Fibroblast of skin of left biceps (primary cell): ENCODE data around the gene PNPLA7.
"Not testable (repeated sequence)": the region's sequence is repeated elsewhere in the genome, so short reads cannot be mapped to it uniquely, and the experiment has no call there.

Experiments
- DNase-seq, 2 experiments: peaks; one replicate each; pipeline ENCODE4 v3.0.0-alpha.2; 2013; ENCODE audit warnings: low read depth in 2 of 2

Gene PNPLA7

DNA sequence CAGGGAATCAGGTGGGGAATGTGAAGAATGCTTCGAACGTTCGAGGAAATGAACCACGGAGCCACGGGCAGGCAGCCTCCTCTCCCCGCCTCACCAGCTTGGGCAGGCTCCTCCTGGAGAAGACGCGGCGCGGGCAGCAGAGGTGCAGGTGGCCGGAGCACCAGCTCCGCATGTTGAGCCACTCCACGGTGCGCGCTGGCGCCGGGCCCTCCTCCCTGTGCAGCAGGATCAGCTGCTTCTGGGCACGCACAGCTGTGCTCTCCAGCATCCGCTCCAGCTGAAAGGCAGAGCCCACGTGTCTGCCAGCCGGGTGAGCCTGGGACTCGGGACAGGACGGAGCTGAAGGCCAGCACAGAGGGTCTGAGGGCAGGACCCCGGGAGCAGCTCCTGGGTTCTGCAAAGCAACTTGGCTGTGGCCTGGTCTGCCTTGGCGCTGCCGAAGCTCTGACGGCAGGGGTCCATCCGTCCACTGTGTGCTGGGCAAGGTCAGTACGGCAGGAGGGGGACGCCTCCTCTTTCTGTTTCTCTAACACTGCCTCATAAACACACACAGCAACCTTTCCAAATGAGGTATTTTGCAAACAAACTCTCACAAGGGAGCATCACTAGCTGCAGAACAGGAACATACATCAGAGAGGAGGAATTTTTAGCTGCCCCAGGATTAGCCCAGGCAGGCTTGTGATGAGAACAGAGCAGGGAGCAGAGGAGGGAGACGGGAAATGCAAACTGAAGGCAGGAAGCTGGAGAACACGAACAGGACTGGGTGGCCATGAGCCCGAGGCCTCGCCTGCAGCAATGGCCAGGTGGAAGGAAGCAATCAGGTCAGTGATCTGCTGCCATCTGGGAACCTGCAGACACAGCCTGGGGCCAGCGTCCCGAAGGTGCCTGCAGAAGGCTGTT is 71.0 kb downstream of the PNPLA7 start:
- DNase-seq = no peak

DNA sequence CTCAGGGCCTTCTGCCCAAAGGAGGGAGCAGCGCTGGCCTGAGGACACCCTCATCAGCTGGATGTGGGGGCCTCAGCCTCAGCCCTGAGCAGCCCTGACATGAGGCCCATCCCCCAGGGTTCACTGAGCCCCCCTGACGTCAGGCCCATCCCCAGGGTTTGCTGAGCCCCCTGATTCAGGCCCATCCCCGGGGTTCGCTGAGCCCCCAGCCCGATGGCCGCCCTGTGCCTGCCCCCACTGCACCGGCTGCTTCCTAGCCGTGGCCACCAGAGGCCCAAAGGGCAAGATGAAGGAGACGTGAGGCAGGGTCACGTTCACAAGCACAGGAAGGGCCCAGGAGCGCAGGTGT is 71.6 kb downstream of the PNPLA7 start:
- DNase-seq = no peak

DNA sequence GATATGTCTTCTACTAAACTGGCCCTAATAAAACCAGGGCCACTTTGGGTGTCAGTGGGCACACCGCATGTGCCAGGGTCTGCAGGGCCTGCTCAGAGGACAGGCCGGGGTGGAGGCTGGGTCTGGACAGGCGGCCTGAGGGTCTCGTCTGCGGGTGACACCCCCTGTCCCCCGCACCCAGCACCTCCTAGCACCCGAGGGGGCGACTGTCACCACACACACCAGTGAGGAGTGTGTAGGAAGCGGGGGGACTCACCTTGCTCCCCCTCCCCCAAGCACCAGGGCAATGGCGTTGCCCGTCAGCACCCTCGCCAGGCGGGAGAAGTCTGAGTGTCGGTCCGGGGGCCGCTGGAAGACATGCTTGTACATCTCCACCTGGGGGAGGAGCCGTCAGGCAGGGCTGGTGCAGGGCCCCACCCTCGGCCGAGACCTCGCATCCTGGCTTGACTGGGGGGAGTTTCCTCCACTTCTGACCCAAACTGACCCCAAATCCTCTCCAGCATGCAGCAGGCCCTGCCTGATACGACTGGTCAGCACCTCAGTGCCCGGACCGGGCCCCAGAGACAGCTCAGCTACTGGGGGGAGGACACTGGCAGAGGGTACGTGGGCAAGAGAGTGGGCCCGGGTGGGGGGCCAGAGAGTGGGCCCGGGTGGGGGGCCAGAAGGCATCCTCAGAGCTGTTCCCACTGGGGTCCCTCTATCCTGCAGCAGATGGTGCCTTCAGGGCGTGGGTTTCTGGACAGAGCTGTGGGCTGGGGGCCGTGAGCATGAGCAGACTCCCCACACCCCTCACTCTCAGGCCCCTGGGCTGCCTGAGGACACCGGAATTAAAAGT is 72.2 kb downstream of the PNPLA7 start:
- no peak for DNase-seq

DNA sequence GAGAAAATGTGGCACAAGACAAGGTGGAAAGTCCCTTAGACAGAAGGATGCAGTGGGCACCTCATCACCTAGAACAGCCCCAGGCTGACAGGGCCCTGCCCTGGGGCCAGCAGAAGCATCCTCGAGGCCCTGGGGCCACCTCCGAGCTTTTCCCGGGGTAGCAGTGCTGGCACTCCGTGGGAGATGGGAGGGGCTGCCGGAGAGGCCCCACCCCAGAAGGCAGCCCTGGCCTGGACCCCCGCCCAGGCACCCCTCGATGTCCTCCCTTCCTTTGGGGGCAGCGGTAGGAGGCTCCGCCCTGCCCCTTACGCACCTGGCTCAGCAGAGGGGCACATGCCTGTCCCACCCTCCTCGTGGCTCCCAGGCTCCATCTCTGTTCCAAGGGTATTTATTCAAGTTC is 73.3 kb downstream of the PNPLA7 start:
- no peak for DNase-seq

DNA sequence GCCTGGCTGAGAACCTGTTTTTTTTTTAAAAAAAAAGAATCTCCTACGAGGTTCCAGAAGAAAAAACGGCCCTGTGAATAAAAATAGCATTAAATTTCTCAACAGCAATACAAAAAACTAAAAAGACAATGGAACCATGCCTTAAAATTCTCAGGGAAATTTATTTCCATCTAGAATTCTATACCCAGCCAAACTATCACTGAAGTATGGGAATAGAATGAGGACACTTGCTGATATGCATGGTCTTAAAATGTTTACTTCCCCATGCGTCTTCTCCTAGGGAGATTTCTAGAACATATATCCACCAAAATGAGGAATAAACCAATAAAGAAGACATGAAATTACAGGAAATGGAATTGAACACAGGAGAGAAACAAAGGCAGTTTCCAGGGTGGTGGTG is 74.5 kb downstream of the PNPLA7 start:
- DNase-seq = no peak

DNA sequence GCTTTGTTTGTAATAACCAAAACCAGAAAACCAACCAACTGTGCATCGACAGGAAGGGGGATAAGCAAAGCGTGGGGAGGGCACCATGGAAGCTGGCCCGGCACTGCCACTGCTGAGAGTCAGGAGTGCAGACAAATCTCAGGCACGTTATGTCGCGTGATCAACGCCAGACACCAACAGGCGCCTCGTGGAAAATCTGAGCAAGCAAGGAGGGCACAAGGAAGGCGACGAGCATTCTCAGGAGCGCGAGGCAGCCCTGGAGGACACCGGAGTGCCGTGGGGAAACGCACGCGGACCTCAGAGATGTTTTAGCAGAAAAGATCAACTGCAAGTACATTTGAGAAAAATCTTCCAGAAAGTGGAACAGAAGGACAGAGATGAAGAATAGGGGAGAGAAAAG is 75.9 kb downstream of the PNPLA7 start:
- DNase-seq = no peak

DNA sequence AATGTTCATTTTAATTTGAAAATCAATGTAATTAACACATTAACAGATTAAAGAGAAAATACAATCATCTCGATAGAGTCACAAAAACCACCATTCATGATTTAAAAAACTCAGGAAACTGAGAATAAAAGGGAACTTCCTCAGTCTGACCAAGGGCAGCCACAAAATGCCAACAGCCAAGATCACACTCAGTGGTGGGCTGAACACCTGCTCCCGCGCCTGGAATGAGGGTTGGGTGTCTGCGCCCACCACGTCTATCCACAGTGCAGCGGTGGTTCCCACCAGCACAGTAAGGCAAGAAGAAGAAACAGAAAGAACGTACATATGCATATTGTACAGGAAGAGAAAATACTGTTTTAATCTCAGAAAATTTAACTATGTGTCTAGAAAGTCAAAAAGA is 79.4 kb downstream of the PNPLA7 start:
- DNase-seq = no peak

DNA sequence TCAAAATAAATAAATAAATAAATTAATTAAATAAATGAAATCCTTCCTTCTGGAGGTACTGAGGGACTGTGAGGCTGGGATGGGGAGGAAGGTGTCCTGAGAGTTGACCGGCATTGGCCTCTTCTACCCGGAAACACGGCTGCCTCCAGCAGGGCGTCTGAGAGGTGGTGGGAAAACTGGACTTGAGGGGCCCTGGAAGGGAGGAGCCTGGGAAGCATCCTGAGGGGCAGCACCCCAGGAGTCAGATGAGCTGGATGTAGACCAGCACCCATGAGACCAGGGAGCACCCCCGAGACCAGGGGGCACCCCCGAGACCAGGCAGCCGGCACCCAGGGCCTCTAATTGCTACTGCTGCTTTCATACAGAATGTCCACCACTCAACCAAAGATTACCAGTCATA is 82.3 kb downstream of the PNPLA7 start:
- no peak for DNase-seq

DNA sequence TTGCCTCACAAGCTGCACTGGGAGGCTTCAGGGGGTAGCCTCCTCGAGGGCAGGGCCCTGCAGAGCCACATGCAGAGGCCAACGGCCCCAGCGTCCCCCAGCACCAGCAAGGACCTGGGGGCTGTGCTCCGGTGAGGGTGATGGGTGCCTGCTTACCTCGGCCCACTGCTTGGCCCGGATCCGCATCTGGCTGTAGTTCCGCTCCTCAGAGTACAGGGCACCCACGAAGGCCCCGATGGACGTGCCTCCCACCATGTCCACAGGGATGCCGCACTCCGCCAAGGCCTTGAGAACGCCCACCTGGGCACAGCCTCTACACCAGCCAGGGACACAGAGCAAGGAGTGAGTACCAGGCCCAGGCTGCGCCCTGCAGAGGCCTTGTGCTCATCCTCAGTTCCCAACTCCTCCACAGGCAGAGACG is 83.0 kb downstream of the PNPLA7 start:
- no peak for DNase-seq

DNA sequence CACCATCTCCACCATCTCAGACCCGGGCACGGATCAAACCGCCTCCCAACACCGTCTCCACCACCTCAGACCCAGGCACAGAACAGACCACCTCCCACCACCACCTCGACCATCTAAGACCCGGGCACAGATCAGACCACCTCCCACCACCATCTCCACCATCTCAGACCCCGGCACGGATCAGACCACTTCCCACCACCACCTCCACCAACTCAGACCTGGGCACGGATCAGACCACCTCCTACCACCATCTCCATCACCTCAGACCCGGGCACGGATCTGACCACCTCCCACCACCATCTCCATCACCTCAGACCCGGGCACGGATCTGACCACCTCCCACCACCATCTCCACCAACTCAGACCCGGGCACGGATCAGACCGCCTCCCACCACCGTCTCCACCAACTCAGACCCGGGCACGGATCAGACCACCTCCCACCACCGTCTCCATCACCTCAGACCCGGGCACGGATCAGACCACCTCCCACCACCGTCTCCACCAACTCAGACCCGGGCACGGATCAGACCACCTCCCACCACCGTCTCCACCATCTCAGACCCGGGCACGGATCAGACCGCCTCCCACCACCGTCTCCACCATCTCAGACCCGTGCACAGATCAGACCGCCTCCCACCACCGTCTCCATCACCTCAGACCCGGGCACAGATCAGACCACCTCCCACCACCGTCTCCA is 83.7 kb downstream of the PNPLA7 start:
- not testable (repeated sequence) for DNase-seq

DNA sequence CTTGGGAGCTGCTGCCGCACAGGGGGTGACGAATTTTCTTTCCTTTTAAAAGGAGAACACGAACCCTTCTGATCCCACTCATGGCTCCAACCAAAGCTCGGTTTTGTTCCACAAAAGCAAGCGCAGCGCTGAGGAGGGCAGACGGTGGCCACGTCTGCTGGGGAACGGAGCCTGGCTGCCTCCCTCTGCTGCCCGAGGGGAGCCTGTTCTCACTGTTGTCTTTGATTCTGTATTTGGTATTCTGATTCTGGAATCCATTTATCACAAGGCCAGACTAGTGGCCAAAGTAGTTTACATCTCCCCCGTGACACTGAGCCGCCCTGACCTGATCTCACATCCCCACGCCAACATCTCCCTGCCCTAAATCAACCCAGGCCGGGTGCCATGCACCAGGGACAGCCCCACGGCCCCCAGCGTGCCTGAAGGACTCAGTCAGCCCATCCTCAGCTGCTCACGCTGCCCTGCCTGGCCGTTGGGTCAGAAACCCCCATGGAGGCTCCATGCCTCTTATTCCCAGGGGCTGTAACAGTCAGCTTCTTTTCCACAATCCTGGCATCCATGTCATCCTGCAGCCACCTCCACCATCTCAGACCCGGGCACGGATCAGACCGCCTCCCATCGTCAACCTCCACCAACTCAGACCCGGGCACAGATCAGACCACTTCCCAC is 84.3 kb downstream of the PNPLA7 start:
- DNase-seq = no peak

DNA sequence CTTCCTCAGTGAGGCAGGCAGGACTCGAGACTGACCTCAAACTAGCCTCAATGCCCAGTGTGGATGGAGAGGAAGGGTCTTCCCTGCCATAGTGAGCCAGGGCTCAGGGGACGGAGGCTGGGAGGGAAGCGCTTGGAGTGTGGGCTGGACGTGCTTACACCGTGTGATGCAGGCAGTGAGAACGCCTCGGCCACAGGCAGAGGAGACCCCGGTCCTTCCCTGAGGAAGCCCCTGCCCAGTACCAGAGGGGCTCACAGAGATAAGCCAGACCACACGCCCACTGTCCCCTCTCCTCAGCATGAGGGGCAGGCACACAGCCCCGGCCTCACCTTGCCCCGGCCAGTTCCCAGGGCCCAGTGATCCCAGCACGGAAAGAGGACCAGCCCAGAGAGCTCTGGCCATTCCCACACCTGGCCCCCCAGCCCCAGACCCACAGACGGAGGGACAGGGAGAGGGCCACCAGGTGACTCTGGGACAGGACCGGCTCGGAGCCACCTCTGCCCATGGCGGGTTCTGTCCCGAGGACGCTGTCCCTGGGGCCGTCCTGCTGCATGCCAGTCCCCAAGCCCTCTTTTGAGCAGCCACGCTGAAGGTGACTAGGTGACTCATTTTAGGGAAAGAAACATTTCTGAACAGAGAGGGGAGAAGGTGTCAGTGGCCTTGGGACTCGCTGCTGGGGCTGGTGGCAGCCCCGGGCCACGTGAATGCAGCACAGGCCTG is 85.0 kb downstream of the PNPLA7 start:
- DNase-seq = no peak

DNA sequence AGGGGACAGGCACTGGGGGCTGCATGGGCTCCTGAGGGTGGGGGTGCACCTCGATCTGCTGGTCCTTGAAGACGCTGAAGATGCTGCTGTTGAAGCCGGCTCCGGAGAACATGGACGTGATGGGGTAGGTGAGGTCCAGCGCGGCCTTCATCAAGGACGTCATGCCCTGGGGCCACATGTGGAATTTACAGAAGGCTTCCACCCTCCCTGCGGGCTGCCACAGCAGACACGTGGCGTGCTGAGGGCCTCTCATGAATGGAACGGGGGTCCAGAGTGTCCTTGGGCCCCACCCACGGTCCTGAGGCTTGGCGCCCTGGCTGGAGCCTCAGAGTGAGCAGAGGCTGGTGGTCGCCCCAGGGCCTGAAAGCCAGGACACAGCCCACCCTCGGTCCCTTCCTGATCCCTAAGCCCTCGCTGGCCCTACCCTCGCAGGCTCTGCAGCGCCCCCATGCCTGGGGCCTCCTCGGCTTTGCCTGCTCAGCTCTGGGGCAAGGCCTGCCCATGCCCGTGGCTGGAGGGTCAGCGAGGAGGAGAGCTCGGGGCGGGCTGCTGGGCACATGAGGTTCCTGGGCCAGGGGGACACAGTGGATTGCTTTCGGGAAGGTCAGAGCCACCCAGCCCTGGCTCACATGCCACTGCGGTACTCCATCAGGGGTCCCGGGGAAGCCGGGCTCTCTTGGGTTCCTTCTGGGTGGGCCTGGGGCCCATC is 85.8 kb downstream of the PNPLA7 start:
- DNase-seq = no peak

DNA sequence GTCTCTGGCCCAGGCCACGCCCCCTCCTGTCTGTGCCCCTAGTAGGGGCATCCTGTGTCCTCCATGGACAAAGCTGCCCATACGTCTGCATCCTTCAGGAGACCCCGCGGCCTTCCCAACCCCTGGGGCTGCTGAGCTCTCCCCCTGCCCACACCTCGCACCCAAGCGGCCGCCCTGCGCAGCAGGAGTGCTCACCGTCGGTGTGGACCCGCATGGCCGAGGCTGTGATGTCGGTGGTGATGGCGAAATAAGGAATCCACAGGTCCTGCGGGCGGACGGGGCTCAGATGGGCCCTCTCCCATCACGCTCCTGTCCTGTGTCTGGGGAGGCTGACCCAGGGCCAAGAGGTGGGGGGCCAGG is 86.3 kb downstream of the PNPLA7 start:
- DNase-seq = no peak

DNA sequence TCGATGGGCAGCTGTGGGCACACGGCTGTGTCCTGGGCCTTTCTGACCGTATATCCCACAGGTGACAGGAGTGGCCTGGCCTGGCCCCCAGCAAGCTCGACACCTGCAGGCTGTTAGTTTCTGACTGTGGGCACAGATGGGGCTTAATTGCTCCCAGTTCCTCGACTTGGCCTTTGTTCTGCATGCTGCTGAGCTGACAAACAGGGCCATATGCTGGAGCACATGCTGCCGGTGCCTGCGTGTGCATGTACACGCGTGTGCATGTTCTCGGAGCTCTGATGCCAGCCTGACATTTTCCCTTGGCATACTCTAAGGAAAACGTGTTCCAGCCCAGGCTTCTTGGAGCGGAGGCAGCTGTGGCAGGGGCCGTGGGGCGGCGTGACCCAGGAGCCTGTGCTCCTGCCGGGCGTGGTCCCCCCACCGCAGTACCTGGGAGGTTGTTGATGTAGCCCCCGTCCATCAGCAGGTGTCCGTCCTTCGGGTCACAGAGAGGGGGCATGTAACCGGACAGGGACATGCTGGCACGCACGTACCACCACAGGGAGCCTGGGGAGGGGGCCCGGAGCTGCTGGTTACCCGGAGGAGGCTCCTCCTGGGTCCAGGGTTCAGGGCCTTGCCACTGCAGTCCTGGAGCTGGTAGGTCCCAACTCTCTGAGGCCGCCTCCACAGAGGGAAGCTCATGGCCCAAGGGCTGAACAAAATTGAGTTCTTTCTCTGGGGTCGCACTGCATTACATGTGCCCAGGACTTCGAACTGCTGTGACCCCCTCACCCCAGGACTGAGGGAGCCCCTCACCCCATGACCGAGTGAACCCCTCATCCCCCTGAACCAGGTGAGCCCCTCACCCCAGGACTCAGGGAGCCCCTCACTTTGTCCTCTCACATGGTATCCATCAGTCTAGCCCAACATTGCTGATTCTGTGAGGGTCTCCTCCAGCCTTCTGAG is 86.9 kb downstream of the PNPLA7 start:
- no peak for DNase-seq

DNA sequence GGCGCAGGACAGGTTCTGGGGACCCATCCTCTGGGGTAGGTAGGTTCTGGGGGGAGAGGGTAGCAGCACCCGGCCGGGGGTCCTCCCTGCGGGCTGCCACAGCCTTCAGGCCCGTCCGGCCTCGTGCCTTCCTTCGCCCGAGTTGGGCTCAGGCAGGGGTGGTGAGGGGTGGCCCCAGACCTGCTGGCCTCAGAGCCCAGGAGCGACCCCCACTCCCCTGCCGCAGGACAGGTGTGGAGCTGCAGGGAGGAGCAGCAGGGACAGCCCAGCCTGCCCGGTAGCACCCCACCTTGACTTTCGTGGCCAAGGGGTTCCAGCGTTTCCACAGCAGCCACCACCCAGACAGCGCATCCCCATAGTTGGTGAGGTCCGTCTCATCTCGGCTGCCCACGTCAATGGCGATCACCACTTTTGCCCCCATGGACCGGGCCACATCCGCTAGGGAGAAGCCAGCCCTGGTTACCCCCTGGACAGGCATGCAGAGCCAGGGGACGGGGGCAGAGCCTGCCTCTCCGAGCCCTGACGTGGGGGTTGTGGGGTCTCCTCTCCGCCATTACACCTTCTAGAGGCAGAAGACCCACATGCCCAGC is 87.7 kb downstream of the PNPLA7 start:
- no peak for DNase-seq

DNA sequence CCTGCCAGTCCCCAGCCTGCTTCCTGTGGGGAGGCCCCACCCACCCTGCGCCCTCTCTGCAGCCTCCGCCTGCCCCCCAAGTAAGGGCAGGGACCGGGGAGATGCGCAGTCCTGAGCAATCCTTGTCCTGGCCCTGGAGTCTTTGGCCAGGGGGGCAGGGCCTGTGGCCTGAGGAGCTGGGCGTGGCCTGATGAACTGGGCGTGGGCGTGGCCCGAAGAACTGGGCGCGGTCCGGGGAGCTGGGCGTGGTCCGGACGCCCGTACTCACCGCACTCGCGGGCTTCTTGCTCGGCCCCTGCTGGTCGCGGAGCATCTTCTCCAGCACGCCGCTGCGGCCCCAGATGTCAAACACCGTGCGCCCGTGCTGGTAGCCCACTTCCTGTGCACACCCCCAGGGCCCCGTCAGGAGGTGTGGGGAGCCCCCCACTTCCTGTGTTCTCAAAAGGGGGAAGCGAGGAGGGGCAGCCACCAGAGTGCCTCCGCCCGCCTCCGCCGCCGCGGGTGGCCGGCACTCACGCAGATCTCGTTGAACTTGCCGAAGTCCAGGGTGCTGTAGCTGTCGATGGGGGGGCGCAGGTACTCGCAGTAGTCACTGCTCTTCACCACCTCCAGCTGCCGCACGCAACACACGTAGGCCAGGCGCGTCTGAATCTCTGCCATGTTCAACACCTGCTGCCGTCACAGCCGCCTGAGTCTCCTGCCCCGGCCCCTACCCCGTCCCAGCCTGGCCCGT is 88.4 kb downstream of the PNPLA7 start:
- DNase-seq = no peak

DNA sequence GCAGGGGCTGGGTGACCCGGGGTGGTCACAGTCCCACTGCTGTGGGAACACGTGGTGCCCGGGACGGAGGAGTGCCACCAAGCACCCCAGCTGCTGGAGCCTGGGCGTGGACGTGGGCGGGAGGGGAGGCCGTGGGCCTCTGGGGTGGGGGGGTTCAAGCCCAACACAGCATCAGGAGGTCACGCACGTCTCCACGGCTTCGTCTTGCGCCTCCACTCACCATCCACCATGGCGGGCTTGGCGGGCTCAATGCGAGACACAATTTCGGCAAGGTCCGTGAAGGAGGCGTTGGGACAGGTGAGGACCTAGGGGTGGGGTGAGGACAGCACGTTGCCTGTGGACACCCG is 88.9 kb downstream of the PNPLA7 start:
- DNase-seq = no peak
